ENCODE data around the gene LRRC32.

Gene LRRC32

DNA sequence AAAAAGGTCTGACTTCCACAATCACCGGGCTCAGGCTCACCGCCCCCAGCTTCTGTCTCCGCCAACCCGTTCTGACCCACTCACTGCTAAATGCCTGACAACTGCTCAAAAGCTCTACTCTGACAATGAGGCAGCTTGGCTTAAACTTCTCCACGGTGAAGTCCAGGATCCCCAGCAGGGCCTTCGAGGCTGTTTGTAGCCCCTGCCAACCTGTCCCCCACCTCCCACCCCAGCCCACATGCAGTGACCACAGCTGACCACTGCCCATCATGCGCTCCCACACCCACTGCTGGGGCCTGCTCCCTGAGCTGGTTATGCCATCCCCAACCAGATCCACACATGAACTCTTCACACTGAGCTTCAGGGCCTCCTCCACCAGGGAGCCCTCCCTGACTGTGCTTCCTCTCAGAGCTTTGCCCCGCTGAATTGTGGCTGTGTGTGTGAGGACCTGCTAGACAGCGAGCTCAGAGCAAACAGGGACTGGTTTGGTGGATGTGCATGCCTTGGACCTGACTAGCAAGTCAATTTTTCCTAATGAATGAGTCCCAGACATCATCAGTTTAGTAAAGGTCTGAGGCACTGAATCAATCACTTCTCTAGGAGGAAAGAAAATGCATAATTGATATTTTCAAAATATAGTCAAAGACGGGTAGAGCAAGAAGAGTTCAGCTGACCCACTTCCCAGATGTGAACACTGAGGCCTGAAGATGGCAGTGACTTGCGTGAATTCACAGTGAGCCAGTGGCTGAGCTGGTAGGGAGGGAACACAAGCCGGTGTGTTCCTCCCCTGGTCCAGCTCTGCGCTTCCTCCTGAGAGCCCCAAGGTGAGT lies 7.7 kb downstream of the LRRC32 start:
- no peak for DNase-seq (ENCODE audit: low spot score)

DNA sequence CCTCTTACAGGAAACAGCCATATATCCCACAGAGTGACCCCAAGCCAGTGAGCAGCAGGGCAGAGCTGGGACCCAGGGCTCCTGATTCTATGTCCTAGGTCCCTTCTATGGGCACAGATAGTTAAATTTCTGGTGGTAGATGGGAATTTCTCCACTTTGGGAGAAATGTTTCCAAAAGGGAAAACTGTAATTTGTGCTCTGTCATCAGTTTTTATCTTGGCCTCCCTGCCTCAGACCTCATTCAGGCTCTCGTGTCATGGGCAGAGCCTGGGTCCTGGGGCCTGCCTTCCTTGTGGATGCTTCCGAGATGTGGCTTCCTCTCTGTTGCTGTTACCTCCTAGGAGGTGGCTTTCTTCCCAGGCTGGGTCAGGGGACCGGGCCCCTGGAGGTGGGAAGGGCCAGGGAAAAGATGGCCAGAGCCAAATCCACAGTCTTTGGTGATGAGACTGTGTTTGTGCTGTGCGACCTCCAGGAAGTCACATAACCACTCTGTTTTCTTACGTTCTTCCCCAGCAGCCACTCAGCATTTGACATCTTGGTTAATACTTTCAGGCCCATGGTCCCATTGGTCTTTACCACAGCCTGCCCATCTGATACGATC lies 8.6 kb downstream of the LRRC32 start:
- DNase-seq (ENCODE audit: low spot score): no peak

DNA sequence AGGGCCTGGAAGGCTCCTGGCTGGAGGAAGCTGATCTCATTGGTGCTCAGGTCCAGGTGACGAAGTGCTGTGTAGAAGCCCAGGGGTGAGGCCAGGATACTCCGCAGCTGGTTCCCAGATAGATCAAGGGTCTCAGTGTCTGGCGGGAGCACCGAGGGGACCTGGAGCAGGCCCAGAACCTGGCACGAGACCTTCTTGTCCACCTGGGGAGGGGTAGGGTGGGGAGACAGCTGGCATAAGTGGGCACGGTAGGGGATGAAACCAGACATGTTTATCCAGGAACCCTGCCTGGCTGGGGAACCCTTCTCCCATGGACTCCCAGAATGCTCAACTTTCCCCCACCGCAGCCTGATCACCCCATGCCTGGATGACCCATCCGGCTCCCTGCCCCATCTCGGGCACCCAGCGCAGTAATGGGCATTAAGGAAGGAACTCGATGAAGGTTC lies 9.2 kb downstream of the LRRC32 start:
- no peak for DNase-seq (ENCODE audit: low spot score)

DNA sequence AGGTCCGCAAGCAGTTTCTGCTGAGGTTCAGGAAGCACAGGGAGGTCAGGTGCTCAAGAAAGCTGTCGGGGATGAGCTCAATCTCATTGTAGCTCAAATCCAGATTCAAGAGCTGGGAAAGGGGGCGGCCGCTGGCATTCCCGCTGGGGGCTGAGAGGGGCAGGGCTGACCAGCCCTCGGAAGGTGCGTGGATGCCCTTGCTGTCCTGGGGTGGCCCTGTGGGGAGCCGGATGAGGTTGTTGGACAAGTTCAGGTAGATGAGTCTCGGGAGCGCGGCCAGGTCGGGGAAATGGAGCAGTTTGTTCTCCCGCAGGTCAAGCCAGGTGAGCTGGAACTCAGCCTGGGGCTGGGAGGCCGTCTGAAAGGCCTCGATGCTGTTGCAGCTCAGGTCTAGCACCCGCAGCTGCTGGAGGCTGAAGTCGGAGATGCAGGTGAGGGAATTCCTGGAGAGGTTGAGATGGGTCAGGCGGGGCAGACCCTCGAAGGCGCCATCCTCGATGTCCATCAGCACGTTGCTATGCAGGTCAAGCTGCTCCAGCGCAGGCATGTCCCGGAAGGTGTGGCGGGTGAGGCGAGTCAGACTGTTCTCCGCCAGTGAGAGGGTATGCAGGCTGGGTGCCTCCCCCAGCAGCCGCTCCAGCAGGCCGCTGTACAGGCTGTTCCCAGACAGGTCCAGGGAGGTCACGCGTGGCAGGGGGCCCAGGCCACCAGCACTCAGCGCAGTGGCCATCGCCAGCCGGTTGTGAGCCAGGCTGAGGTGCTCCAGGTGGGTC lies 9.8 kb downstream of the LRRC32 start:
- no peak for DNase-seq (ENCODE audit: low spot score)

DNA sequence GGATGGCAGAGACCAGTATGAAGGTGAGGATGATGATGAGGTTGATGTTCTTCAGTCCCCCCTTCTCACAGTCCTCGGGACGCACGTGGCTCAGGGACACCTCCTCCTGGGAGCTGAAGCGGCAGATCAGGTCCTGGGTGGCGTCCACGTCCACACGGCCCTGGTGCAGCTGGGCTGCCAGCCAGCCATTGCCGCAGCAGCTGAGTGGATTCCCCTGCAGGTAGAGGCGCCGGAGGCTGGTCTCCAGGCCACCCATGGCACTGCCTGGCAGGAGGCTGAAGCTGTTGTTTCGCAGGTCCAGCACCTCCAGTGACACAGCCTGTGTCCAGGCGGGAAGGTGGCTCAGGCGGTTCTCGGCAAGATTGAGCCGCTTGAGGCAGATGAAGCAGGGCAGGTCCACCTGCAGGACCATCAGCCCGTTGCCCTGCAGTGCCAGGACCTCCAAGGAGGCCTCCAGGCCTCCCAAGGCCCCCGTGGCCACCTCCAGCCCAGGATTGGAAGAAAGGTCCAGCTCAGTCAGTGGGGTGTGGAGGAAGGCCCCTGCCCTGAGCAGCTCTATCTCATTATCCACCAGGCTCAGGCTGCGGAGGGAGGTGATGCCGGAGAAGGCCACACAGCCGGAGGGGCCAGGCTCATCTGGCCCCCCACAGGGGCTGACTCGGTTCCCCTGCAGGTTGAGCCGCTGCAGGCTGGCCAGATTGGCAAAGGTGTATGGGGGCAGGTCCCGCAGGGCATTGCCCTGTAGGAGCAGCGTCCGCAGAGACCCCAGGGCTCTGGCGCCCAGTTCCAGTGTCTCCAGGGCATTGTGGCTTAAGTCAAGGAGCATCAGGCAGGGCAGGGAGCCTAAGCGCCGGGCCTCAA lies 10.6 kb downstream of the LRRC32 start:
- no peak for DNase-seq (ENCODE audit: low spot score)

DNA sequence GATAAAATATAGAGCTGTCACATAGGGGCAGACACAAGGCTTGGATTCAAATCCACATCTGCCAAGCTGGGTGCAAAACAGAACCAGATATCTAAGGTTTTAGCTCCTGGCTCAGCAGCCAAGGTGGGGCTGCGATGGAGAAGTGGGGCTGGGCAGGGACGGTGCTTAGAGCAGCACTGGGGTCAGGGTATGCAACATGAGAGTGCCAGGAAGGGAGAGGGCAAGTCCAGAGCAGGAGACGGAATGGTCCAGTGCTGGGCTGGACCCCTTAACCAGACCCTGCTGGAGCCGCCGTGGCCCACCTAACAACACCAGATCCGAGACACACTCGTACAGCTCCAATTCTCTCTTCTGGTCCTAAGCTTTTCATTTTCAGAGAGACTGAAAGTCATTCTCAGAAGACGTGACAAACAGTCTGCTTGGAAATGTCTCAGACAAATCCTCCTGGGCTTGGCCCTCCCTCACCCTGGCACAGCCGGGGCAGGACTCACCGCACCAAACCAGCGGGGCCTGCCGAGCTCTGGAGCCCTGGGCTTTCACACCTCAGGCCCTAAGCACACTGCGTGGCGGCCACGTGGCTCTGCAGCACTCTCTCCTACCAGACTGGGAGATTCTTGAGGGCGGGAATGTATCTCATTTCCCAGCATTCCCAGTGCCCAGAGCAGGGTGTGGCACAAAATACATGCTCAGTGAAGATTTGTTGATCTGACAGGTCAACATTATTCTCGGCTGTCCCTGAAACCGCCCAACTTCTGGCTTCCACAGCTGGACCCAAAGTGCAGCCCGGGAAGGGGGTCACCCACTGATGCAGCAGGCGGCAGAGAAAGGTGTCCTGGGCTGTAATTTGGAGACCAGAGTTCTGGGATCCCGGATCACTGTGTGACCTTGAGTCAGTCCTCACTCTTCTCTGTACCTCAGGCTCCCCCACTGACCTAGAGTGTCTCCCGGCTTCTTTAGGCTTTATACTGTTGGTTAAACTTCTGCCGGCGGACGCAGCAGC lies 11.6 kb downstream of the LRRC32 start:
- no peak for DNase-seq (ENCODE audit: low spot score)

DNA sequence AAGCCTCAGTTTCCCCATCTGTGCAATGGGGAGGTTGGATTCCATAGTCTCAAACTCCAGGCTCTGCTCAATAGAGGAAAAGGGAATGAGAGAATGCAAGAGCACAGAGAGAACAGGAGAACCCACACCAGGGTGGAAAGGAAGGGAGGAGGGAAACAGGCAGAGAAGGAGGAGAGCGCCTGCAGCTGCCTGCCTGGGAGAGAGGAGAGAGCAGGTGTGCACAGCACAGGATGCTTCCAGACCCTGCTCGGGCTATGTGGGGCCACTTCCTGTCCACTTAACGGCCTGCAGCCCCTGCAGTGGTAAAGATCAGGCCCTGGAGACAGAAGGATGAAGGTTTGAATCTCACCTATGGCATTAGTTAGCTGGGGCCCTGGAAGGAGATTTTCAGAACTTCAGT lies 12.3 kb downstream of the LRRC32 start:
- no peak for DNase-seq (ENCODE audit: low spot score)

DNA sequence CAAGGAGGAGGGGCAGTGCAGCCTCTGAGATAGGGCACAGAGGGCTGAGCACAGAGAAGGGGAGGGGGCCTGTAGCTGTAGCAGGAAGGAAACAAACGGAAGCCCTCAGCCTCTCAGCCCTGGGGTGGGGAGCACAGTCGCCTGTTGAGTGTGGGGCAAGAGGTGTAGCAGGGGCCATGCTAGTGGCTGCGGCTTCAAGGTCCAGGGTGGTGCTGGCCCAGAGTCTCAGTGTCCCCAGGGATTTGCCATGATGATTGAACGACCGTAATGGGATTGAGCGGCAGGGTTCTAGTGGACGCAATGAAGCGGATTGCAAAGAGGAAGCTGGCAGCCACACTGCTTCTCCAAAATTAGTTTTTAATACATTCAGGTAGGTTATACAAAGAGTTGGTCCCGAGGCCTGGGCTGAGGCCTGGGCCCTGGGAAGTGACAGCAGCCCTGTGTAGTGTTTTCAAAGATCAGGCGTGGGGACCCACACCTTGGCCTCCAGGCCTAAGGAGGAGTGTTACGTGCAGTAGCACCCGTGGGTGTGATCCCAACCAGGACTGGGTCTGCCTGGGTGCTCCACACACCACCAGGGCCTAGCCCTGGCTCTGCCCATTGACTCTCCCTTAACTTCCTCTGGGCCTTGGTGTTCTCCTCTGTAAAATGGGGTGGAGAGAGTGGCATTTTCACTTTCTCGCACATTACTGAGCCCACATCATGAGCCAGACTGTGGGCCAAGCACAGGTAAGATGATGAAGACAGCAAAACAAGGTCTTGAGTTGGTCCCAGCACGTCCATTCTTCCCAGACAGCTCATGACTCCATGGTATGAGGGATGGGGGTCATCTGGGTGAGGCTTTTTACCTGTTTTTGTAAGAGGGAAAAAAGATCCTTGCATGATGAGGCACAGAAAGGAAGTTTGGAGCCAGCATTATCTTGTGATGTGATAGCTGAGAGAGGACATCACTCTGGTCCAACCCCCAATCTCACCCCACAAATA lies 13.1 kb downstream of the LRRC32 start:
- no peak for DNase-seq (ENCODE audit: low spot score)

DNA sequence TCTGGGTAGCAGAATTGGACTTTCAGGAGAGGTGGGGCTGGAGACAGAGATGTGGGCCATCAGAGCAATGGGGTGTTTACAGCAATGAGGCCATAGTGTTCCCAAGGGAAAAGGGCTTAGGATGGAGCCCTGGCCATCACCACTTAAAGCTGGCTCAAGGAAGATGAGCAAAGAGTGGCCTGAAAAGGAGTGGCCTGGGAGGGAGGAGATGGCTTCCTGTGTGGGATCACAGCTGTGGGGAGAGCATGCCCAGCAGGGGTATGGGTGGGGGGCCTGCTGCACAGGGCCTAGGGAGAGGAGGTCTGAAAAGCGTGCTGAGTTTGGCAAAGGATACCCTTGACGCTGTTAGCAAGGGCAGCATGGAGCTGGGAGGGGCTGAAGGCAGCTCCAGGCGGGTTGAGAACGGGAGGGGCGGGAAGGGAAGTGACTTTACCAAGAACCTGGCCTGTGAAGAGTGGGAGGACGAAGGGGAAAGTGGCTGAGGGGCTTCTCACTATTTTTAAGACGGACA lies 13.9 kb downstream of the LRRC32 start:
- no peak for DNase-seq (ENCODE audit: low spot score)

DNA sequence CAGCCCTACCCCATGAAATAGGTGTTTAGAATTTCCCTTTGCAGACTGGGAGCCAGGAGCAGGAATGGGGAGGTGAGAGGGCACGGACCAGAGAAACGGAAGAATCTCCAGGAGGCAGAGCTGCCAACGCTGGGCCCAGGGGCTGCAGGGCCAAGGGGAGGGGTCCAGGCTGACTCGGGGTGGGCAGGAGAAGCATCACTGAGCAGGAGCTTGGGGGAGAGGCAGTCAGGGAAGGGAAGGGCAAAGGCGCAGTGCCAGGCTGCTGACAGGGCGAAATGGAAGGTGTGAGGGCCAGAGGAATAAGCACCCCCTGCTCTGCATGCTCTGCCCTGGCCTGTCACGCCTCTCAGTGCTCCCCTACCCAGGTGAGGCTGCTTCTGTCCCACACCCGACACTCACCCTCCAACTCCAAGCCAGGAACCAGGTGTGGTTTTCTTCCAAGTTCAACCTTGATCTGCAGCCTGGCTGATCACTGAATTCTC lies 14.5 kb downstream of the LRRC32 start:
- DNase-seq (ENCODE audit: low spot score): no peak

DNA sequence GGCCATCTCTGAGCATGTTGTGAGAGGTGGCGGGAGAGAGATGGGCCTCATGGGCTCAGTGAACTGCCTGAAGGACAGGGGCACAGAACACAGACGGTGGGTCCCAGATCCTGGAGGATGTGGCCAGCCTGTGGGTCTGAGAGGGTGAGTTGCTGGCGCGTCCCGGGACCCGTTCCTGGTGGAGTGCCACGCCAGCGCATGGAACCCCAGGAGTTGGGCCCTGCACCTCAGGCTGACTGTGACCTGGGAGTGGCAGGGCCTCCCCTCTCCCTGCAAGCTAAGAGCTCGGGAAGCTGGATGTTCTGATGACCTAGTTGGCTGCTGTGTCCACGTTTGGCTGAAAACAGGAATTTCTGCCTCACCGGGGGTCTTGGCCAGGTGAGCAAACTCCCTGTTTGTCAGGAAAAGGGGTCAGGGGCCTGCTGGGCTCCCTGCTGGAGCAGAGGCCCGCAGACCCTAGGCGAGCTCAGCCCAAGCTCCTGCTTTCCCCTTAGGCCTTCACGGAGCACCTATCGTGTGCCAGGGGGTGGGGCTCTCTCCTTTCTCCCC lies 15.0 kb downstream of the LRRC32 start:
- no peak for DNase-seq (ENCODE audit: low spot score)

DNA sequence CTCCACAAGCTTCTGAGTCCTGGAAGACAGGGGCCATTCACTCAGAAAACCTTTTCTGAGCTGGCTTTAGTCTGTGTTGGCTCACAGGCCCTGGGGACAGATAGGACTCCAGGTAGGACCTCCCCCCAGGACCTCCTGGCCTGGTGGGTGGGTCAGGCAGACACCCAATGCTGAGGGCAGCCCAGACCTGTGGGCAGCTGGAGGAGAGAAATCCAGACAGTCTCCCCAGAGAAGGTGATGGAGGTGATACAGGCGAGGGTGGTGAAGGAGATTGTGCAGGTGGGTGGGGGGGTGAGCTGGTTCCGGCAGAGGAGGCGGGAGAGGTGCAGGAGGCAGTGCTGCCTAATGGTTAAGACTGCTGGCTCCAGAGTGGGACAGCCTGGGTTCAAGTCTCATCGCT lies 15.6 kb downstream of the LRRC32 start:
- DNase-seq (ENCODE audit: low spot score): no peak

DNA sequence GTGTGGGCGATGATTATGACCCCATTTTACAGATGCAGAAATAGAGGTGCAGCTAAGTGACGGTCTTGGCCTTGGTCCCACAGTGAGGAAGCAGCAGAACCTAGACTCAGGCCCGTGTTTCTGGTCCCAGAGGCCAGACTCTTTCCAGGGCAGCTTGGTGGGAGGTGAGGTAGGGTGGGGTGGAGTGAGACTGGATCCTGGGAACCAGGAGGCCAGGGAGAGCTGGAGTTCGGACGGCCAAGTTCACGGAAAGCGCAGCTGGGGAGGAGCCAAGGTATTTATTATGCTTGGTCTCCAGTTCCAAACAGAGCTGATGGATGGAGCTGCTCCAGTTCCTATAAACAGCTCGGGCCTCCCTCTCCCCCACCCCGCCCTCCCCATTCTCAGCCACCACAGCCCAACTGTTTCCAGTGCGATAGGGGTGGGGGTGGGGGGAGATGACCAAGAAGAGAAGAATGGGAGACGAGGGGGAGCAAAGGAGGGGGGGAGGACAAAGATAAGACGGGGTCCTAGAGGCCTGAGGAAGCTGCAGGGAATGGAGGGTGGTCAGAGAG lies 16.2 kb downstream of the LRRC32 start:
- DNase-seq (ENCODE audit: low spot score): no peak

DNA sequence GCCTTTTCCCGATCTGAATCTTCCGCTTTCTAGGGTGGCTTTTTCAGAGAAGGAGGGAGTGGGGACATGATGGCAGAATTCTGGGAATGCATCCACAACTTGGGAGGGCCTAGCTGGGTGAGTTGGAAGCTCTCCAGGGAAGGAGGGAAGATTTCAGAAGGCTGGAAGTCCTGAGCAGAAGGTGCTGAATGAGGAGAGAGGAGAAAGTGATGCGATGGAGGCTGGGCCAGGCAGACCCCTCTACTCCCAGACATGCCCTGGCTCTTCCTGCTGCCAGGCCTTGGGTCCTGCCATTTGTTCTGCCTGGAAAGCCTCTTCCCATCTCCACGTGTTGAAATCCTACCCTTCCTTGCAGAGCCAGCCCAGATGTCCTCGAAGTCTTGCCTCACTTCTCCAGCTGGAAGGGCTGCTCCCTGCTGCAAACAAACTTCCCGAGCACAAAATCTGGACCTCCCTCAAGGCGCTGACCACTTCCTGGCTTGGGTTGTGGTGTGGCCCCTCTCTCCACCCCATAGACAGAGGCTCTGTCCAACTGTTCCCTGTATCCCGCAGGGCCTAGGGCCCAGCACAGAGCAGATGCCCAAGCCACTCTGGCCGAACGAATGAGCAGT lies 16.8 kb downstream of the LRRC32 start:
- no peak for DNase-seq (ENCODE audit: low spot score)

DNA sequence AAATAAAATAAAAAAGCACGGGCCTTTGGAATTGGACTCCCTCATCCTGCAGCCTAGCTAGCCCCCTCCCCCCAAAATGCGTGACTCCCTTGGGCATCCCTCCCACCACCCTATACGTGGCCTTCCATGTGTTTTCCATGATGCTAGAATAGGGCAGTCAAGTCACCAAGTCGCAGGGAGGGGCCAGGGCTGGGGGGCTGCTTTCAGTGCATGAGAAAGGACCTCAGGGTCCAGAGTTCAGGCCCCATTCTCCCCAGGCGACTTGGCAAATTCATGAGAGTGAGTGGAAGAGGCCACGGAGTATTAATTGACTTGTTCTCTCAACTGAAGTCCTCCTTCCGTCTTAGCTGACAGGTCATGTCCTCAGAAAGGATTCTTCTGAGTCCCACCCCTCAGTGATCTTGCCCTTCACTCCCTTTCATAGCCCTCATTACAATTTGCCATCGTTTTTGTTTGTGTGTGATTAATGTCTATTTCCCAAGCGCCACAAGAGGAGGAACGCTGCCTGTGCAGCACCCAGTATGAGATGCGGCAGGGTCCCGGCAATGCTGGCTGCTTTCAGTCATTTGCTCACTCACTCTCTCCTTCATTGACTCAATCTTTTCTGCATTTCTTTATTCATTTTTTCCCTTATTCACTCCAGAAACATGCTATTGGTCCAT lies 17.4 kb downstream of the LRRC32 start:
- DNase-seq (ENCODE audit: low spot score): no peak

DNA sequence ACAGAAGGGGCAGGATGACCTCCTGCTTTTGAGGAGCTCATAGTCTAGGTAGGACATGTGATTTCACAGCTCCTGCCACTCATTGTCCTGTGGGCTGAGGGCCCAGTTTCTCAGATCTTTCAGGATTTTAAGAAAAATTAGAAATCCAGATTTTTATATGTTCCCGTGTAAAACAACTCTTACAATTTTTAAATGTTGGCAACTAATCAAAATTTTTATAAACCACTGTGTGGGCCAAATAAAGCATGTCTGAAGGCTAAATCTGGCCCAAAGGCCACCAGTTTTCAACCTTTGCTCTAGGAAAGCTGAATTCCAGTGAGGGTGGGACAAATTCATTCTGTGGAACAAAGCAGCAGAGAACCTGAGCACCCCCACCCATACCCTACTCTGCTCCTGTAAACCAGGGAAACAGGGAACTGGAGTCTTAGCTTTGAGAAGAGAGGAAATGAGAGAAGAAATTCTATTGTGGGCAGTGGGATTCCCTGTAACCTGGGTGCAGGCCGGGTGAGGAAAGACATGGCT lies 20.6 kb downstream of the LRRC32 start:
- DNase-seq (ENCODE audit: low spot score): no peak

DNA sequence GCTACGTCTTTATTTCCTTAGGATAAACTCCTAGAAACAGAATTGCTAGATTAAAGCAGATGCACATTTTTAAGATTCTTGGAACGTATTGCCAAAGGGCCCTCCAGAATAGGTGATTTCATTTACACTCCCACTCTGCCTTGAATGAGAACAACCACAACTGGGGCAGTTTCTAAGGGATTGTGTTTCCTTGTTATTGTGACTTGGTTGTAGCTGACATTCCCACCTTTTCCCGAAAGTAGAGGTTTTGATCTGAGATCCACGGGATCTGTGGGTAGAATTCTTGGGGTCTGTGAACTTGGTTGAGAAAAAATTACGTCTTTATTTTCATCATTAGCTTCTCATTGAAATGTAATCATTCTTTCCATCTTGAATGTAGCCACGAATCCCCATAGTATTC lies 21.5 kb downstream of the LRRC32 start:
- no peak for DNase-seq (ENCODE audit: low spot score)
